ENCODE data around the gene NUDT3. TPM values are rescaled to one million over a fixed set of nuclear protein-coding genes. Genes with fewer than 3 reads are reported as not detected.
"Not testable (repeated sequence)": the region's sequence is repeated elsewhere in the genome, so short reads cannot be mapped to it uniquely, and the experiment has no call there.

The NUDT3 gene
- total RNA-seq, 3 donors from 2014 or later: 28.7 to 33.8 (median 29.0) TPM

DNA sequence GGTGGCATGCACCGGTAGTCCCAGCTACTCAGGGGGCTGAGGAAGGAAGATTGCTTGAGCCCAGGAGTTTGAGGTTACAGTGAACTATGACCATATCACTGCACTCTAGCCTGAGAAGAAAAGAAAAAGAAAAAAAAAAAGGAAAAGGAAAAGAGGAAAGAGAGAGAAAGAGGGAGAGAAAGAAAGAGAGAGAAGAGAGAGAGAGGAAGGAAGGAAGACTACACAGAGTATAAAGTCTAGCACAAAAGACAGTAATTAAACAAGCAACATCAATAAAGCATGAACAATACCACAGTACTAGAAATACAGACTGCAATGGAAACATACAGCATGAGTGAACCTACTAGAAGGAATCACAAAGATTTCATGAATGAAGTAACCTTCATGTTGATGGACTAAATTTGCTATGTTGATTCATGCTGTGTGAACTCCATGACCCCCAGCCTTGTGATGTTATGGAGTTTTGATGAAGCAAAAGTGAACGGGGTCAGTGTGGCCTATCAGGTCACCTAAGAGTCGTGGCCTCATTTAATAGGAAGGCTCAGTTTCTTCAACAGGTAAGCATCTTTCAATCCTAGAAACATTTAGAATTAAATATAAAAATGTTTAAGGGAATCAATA lies 57.6 kb downstream of the NUDT3 start:
- intact Hi-C loops (cut with DNase I; ENCODE audit: low total_unique reads): no loop called here
- no peaks in the 10 kb centered on the region for H3K27me3 ChIP-seq
- H3K9me3 ChIP-seq: no peaks in the 10 kb centered on the region
- H3K36me3 ChIP-seq: no peaks in the 10 kb centered on the region
- H3K27ac ChIP-seq: no peak overlapping the region
- no peak overlapping the region for H3K4me3 ChIP-seq
- DNase-seq (ENCODE audit: low spot score in 2 of 2): no peak
- TF ChIP-seq POLR2A (IDR thresholded peaks at IDR 0.05): no peak
- TF ChIP-seq, protein P1, sequence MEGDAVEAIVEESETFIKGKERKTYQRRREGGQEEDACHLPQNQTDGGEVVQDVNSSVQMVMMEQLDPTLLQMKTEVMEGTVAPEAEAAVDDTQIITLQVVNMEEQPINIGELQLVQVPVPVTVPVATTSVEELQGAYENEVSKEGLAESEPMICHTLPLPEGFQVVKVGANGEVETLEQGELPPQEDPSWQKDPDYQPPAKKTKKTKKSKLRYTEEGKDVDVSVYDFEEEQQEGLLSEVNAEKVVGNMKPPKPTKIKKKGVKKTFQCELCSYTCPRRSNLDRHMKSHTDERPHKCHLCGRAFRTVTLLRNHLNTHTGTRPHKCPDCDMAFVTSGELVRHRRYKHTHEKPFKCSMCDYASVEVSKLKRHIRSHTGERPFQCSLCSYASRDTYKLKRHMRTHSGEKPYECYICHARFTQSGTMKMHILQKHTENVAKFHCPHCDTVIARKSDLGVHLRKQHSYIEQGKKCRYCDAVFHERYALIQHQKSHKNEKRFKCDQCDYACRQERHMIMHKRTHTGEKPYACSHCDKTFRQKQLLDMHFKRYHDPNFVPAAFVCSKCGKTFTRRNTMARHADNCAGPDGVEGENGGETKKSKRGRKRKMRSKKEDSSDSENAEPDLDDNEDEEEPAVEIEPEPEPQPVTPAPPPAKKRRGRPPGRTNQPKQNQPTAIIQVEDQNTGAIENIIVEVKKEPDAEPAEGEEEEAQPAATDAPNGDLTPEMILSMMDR (IDR thresholded peaks at IDR 0.05): no peak
- no peak for TF ChIP-seq POLR2AphosphoS5 (IDR thresholded peaks at IDR 0.05)
- peaks cover 3 to 12% of the 10 kb centered on the region in 2 donors for H3K4me1 ChIP-seq

DNA sequence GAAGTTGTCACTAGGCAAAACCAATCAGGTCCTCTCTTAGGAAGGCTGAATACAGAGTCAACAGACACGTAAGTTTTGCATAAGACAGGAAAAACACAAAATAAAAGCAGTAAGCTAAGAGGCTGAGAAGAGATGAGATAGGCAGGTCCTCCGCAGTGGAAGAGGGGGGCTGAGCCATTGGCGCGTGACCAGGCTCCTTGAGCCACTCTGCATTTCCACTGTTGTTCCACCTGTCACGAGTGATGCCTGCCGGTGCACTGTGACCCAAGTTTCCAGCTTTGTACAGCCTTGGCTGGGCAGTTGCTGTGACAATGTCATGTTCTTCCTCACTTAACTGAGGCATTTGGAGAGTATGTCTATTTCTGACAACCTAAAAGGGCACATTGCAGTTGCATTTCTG lies 58.6 kb downstream of the NUDT3 start:
- H3K36me3 ChIP-seq: no peaks in the 10 kb centered on the region
- intact Hi-C loops (cut with DNase I; ENCODE audit: low total_unique reads): no loop called here
- no peak overlapping the region for H3K27ac ChIP-seq
- peaks cover 3 to 12% of the 10 kb centered on the region in 2 donors for H3K4me1 ChIP-seq
- H3K9me3 ChIP-seq: no peaks in the 10 kb centered on the region
- no peak overlapping the region for H3K4me3 ChIP-seq
- DNase-seq (ENCODE audit: low spot score in 2 of 2): no peak
- no peak for TF ChIP-seq POLR2A (IDR thresholded peaks at IDR 0.05)
- no peak for TF ChIP-seq POLR2AphosphoS5 (IDR thresholded peaks at IDR 0.05)
- TF ChIP-seq, protein P1 (IDR thresholded peaks at IDR 0.05): no peak
- no peaks in the 10 kb centered on the region for H3K27me3 ChIP-seq

DNA sequence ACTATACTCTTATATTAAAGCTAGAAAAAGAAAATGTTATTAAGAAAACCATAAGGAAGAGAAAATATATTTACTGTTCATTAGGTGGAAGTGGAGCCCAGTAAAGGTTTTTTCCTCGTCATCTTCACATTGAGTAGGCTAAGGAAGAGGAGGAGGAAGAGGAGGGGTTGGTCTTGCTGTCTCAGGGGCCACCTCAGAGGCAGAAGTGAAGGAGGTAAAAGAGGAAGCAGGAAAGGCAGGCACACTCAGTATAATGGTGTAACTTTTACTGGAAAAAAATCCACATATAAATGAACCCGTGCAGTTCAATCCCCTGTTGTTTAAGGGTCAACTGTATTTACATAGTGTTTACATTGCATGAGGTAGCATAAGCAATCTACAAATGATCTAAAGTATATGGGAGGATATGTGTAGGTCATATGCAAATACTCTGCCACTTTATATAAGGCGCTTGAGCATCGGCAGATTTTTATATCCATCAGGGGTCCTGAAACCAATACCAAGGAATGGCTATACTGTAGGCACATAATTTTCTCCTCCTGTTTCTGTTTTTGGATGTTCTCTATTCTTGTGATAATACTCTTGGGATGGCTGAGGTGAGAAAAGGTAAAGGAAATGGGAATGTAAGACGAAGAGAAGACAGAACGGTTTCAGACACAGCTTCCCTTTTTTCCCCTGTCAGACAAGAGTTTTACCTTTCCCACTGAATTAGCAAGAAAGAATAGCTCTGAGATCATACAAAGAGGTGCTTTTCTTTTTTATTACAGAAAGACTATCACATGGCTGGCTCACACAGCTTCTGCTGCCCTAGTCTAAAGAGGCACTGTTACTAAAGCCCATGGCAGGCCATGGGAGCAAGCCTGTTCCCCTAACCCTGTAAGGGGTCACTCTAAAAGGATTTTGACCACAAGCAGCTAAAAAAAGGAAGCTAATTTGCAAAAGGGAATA lies 59.9 kb downstream of the NUDT3 start:
- intact Hi-C loops (cut with DNase I; ENCODE audit: low total_unique reads): no loop called here
- Histone ChIP-seq H3K27me3 (no peaks in the 10 kb centered on the region), H3K27ac (no peak overlapping the region), H3K4me1 (no peaks in the 10 kb centered on the region), H3K4me3 (no peak overlapping the region), H3K36me3 (no peaks in the 10 kb centered on the region), H3K9me3 (no peaks in the 10 kb centered on the region)
- DNase-seq (ENCODE audit: low spot score in 2 of 2): no peak
- TF ChIP-seq POLR2A (IDR thresholded peaks at IDR 0.05) (no peak), POLR2AphosphoS5 (IDR thresholded peaks at IDR 0.05) (no peak)
- TF ChIP-seq, protein P1 (IDR thresholded peaks at IDR 0.05): no peak

DNA sequence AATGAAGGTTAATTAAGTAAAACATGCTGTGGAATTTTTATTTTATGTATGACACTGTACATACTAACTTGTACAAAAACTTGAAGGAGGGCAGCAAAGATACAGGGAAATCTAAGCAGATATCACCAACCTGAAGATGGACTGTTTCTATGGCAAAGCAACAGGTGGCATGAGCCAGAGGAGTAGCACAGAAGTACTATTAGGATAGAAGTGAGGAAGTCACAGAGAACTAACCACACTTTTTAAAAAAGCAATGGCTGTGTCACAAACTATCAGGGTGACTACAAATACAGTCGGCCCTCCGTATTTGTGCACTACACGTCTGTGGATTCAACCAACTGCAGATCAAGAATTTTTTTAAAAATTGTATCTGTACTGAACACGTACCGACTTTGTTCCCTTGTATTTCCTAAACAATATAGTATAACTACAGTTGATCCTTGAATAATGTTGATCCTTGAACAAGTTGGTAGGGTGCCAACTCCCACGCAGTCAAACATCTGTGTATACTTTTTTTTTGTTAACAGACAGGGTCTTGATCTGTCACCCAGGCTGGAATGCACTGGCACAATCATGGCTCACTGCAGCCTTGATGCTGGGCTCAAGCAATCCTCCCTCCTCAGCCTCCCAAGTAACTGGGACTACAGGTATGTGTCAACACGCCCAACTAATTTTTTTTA lies 61.0 kb downstream of the NUDT3 start:
- DNase-seq (ENCODE audit: low spot score in 2 of 2): no peak
- Histone ChIP-seq H3K4me3 (no peak overlapping the region), H3K27ac (no peak overlapping the region), H3K36me3 (no peaks in the 10 kb centered on the region), H3K4me1 (no peaks in the 10 kb centered on the region), H3K27me3 (no peaks in the 10 kb centered on the region), H3K9me3 (no peaks in the 10 kb centered on the region)
- TF ChIP-seq, protein P1 (IDR thresholded peaks at IDR 0.05): no peak
- no peak for TF ChIP-seq POLR2AphosphoS5 (IDR thresholded peaks at IDR 0.05)
- no peak for TF ChIP-seq POLR2A (IDR thresholded peaks at IDR 0.05)
- intact Hi-C loops (cut with DNase I; ENCODE audit: low total_unique reads): no loop called here

DNA sequence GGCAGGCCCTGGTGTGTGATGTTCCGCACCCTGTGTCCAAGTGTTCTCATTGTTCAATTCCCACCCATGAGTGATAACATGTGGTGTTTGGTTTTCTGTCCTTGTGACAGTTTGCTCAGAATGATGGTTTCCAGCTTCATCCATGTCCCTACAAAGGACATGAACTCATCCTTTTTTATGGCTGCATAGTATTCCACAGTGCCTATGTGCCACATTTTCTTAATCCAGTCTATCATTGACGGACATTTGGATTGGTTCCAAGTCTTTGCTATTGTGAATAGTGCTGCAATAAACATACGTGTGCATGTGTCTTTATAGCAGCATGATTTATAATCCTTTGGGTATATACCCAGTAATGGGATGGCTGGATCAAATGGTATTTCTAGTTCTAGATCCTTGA lies 62.7 kb downstream of the NUDT3 start:
- H3K36me3 ChIP-seq; H3K27me3 ChIP-seq; intact Hi-C loops (cut with DNase I; ENCODE audit: low total_unique reads); H3K27ac ChIP-seq; H3K4me1 ChIP-seq; DNase-seq (ENCODE audit: low spot score in 2 of 2); H3K4me3 ChIP-seq; H3K9me3 ChIP-seq: not testable (repeated sequence)

Measured in breast epithelium (tissue), 4 donors.